ENCODE data around the gene MCOLN1.

DNA sequence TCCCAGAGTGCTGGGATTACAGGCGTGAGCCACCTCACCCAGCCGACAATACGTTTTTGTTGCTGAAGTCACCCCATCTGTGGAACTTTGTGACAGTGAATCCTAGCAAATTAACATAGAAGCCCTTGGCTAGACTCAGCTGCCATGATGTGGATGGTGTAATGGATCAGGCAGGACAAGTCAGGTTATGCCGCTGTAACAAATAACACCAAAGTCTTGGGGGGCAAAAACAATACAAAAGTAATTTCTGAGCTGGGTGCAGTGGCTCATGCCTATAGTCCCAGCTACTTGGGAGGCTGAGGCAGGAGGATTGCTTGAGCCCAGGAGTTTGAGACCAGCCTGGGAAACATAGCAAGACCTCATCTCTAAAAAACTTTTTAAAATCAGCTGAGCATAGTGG, 42.4 kb downstream of the MCOLN1 start:
- TF ChIP-seq, protein P1, sequence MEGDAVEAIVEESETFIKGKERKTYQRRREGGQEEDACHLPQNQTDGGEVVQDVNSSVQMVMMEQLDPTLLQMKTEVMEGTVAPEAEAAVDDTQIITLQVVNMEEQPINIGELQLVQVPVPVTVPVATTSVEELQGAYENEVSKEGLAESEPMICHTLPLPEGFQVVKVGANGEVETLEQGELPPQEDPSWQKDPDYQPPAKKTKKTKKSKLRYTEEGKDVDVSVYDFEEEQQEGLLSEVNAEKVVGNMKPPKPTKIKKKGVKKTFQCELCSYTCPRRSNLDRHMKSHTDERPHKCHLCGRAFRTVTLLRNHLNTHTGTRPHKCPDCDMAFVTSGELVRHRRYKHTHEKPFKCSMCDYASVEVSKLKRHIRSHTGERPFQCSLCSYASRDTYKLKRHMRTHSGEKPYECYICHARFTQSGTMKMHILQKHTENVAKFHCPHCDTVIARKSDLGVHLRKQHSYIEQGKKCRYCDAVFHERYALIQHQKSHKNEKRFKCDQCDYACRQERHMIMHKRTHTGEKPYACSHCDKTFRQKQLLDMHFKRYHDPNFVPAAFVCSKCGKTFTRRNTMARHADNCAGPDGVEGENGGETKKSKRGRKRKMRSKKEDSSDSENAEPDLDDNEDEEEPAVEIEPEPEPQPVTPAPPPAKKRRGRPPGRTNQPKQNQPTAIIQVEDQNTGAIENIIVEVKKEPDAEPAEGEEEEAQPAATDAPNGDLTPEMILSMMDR (IDR thresholded peaks at IDR 0.05; ENCODE audit: extremely low read depth in 1 of 2, insufficient read depth in 1 of 2, low read depth in 1 of 2, low read length in 2 of 2) = no peak
- TF ChIP-seq POLR2A (IDR thresholded peaks at IDR 0.05; ENCODE audit: low read depth, low read length) (no peak), EZH2 (IDR thresholded peaks at IDR 0.05; ENCODE audit: borderline replicate concordance, low read depth, low read length, severe bottlenecking) (no peak), FOS (IDR thresholded peaks at IDR 0.05; ENCODE audit: borderline replicate concordance, insufficient read depth, low read length) (no peak), POLR2AphosphoS5 (IDR thresholded peaks at IDR 0.05; ENCODE audit: insufficient read depth, low read depth, low read length) (no peak), GATA2 (IDR thresholded peaks at IDR 0.05; ENCODE audit: insufficient read depth, insufficient read length, low read depth, low read length) (no peak), JUN (IDR thresholded peaks at IDR 0.05; ENCODE audit: borderline replicate concordance, insufficient read depth, insufficient read length, low read depth) (no peak), MYC (IDR thresholded peaks at IDR 0.05; ENCODE audit: low read depth, low read length) (no peak)
- TF ChIP-seq, protein P2, sequence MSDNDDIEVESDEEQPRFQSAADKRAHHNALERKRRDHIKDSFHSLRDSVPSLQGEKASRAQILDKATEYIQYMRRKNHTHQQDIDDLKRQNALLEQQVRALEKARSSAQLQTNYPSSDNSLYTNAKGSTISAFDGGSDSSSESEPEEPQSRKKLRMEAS (IDR thresholded peaks at IDR 0.05; ENCODE audit: insufficient read depth, insufficient read length) = no peak
